DND-41 (cell line): ENCODE measurements around the gene FOSB.

ENCODE experiments used
- ATAC-seq: fragments of 200-7000 bp; cut with Tn5 transposase; 3 replicates; pipeline ENCODE4 v1.9.1; 2021; ENCODE audit warnings: low read depth; ENCODE audit not compliant: insufficient read depth
- DNase-seq: peaks from one replicate; pipeline ENCODE4 v3.0.0-alpha.2; 2020
- H2AFZ ChIP-seq: 2 replicates; pipeline ENCODE4 v1.6.0; 2012; ENCODE audit warnings: low read depth, low read length
- H3K27ac ChIP-seq: 2 replicates; pipeline ENCODE4 v1.5.1; 2012; ENCODE audit warnings: low read length, inconsistent platforms
- H3K27me3 ChIP-seq: fragments of 200-600 bp; sonication (generic); 2 replicates; pipeline ENCODE4 v1.6.0; 2012; ENCODE audit warnings: low read length, mild to moderate bottlenecking, inconsistent platforms; ENCODE audit not compliant: insufficient read depth, poor library complexity
- H3K36me3 ChIP-seq: 2 replicates; pipeline ENCODE4 v1.5.1; 2012; ENCODE audit warnings: low read length, inconsistent platforms; ENCODE audit not compliant: insufficient read depth
- H3K4me1 ChIP-seq: 2 replicates; pipeline ENCODE4 v1.5.1; 2012; ENCODE audit warnings: mild to moderate bottlenecking, low read length; ENCODE audit not compliant: insufficient read depth
- H3K4me2 ChIP-seq: 2 replicates; pipeline ENCODE4 v1.6.0; 2012; ENCODE audit warnings: mild to moderate bottlenecking, moderate library complexity, low read length, inconsistent platforms; ENCODE audit not compliant: insufficient read depth
- H3K4me3 ChIP-seq, 2 experiments: fragments of 200-600 bp in 1 of 2; shearing (Covaris generic) in 1 of 2; 2 replicates each; pipeline ENCODE4 v1.5.1; 2012 to 2016; ENCODE audit warnings: inconsistent platforms in 2 of 2, low read length in 2 of 2, mild to moderate bottlenecking in 2 of 2, low read depth in 1 of 2, moderate library complexity in 1 of 2
- H3K79me2 ChIP-seq: 2 replicates; pipeline ENCODE4 v1.6.0; 2012; ENCODE audit warnings: low read length, inconsistent platforms; ENCODE audit not compliant: insufficient read depth
- H3K9ac ChIP-seq: 2 replicates; pipeline ENCODE4 v1.6.0; 2012; ENCODE audit warnings: low read depth, mild to moderate bottlenecking, inconsistent platforms, low read length, moderate library complexity
- H3K9me3 ChIP-seq: 2 replicates; pipeline ENCODE4 v1.5.1; 2012; ENCODE audit warnings: low read length, moderate library complexity, mild to moderate bottlenecking, inconsistent platforms; ENCODE audit not compliant: insufficient read depth, severe bottlenecking
- H4K20me1 ChIP-seq: 2 replicates; pipeline ENCODE4 v1.6.0; 2012; ENCODE audit warnings: low read length; ENCODE audit not compliant: insufficient read depth
- EZH2 ChIP-seq: IDR thresholded peaks from 3 replicates; pipeline ENCODE4 v1.6.1; 2012; ENCODE audit warnings: borderline replicate concordance, low read depth, mild to moderate bottlenecking, moderate library complexity, low read length, inconsistent platforms; ENCODE audit not compliant: severe bottlenecking
- TF ChIP-seq, protein P1 (sequence below): IDR thresholded peaks from 2 replicates; pipeline ENCODE4 v1.5.1; 2012; ENCODE audit warnings: borderline replicate concordance, low read length, moderate library complexity, mild to moderate bottlenecking; ENCODE audit not compliant: poor library complexity, severe bottlenecking; ENCODE audit errors: extremely low read depth

Gene FOSB

DNA sequence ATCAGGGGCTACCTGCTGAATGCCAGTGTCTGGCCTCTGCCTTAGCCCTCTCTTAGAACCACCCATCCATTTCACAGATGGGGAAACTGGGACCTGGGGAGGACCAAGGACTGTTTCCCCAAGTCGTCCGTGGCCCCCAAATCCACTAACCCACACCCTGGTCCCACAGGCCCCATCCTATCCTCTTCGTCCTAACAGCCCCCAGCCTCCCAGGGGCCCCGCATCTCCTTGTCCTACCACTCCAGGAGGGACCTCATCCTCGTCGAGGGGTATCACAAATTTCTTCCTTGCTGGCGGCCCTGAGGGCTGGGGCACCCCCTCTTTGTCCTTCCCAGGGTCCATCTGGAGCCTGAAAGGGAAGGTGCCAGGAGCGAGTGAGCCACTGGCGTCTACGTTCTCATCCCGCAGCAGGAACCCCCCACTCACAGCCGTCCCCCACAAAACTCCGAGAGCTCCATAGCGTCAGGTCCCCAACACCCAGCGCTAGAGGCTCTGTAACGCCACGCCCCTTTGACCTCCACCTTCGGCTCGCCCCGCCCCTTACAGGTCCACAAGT is 44.7 kb upstream of the FOSB start:
- DNase-seq: no peak
- peaks cover 20% of the 10 kb centered on the region for H3K36me3 ChIP-seq
- peak overlapping the region; percentile 96 for H3K4me2 ChIP-seq
- no peak for TF ChIP-seq EZH2
- TF ChIP-seq, protein P1, sequence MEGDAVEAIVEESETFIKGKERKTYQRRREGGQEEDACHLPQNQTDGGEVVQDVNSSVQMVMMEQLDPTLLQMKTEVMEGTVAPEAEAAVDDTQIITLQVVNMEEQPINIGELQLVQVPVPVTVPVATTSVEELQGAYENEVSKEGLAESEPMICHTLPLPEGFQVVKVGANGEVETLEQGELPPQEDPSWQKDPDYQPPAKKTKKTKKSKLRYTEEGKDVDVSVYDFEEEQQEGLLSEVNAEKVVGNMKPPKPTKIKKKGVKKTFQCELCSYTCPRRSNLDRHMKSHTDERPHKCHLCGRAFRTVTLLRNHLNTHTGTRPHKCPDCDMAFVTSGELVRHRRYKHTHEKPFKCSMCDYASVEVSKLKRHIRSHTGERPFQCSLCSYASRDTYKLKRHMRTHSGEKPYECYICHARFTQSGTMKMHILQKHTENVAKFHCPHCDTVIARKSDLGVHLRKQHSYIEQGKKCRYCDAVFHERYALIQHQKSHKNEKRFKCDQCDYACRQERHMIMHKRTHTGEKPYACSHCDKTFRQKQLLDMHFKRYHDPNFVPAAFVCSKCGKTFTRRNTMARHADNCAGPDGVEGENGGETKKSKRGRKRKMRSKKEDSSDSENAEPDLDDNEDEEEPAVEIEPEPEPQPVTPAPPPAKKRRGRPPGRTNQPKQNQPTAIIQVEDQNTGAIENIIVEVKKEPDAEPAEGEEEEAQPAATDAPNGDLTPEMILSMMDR: no peak
- H3K9me3 ChIP-seq: no peaks in the 10 kb centered on the region
- H3K9ac ChIP-seq: peak overlapping the region; percentile 66
- H3K4me3 ChIP-seq: peak overlapping the region; percentile 70 to 76
- H4K20me1 ChIP-seq: peaks cover 3% of the 10 kb centered on the region; the same call in 1 of the 2 replicates
- H3K4me1 ChIP-seq: peaks cover 43% of the 10 kb centered on the region
- H3K27ac ChIP-seq: peak overlapping the region; percentile 64
- no peak; the same call in 2 of the 3 replicates for ATAC-seq
- no peaks in the 10 kb centered on the region for H3K27me3 ChIP-seq
- H2AFZ ChIP-seq: peak overlapping the region; percentile 89
- H3K79me2 ChIP-seq: peaks cover 11% of the 10 kb centered on the region

DNA sequence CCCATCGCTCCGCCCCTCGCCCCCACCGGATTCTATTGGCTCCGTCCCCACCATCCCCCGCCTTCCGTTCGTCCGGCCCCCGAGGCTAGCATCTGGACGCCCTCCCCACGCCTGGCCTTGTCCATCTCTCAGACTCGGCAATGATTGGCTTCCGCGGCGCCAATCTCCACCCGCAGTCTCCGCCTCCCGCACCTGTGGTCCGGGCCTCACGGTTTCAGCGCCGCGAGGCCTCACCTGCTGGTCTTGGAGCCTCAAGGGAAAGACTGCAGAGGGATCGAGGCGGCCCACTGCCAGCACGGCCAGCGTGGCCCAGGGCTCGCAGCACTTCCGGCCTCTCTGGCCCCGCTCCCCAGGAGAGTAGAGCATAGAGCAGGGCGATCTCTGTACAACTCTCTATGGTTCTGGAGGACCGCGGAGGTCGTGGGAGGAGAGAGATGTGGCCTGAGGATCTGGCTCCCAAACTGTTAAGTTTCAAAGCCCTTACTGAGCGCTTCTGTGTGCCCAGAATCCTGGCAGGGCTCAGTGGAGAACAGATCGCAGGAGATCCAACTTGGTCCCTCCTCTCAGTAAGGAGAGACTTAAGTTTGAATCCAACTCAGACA is 44.1 kb upstream of the FOSB start, which contains the start of gene ERCC1:
Gene ERCC1 (minus strand): TSS at position 329 of the 602 bp plus-strand sequence. CDS start 543 bp downstream, outside the sequence.
- peaks cover 11% of the 10 kb centered on the region for H3K79me2 ChIP-seq
- peak within 1 kb of the TSS; percentile 96 for H3K4me2 ChIP-seq
- peak within 1 kb of the TSS; percentile 89 for H2AFZ ChIP-seq
- peak within 1 kb of the TSS; percentile 64 for H3K27ac ChIP-seq
- ATAC-seq (peak; percentile 89), DNase-seq (peak; percentile 77)
- peak within 1 kb of the TSS; percentile 70 to 76 for H3K4me3 ChIP-seq
- peaks cover 40% of the 10 kb centered on the region for H3K4me1 ChIP-seq
- H3K36me3 ChIP-seq: peaks cover 18% of the 10 kb centered on the region
- no peak for TF ChIP-seq EZH2
- TF ChIP-seq, protein P1: no peak
- H3K9ac ChIP-seq: peak within 1 kb of the TSS; percentile 66
- H3K9me3 ChIP-seq: no peaks in the 10 kb centered on the region
- peaks cover 3% of the 10 kb centered on the region; the same call in 1 of the 2 replicates for H4K20me1 ChIP-seq
- H3K27me3 ChIP-seq: peaks cover under 1% of the 10 kb centered on the region

DNA sequence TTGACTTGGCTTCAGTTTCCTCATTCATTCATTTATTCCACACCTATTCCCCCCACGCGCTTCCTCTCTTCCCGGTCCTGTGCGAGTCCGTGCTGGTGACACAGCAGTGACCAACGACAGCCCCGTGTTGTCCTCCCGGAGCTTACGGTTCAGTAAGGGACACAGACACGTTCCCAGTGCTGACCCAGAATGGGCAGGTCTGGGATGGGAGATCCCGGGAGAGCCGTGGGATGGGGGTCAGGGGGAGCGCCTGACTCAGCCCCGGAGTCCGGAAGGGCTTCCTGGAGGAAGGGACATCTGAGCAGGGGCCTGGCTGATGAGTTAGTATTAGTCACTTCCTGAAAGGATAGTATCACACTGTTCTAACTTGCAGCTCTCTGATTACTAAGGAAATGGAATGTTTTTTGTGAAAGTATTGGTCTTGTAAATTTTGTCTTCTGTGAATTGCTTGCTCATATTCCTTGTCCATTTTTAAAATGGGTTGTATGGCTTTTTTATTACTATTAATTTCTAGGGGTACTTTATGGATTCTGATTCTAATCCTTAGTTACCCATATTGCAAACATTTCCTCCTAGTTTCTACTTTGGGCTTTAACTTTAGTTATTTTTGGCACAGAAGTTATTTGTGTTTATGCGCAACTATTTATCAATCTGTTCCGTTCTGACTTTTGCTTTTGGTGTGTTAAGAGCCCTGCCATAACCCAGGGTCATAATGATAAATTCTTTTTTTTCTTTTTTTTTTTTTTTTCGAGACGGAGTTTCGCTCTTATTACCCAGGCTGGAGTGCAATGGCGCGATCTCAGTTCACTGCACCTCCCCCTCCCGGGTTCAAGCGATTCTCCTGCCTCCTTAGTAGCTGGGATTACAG is 43.4 kb upstream of the FOSB start:
- no peak for ATAC-seq
- Histone ChIP-seq H3K4me2 (peak overlapping the region; percentile 96), H3K4me3 (peak overlapping the region in 1 of 2 experiments; percentile 76; a peak in 3 of 4 replicates), H3K9ac (peak overlapping the region; percentile 66), H3K27me3 (peaks cover 8% of the 10 kb centered on the region), H3K9me3 (no peaks in the 10 kb centered on the region), H3K36me3 (peaks cover 11% of the 10 kb centered on the region), H3K4me1 (peaks cover 32% of the 10 kb centered on the region), H2AFZ (peak overlapping the region; percentile 89), H3K27ac (peak overlapping the region; percentile 64), H4K20me1 (no peaks in the 10 kb centered on the region), H3K79me2 (peaks cover 11% of the 10 kb centered on the region)
- DNase-seq: no peak
- TF ChIP-seq, protein P1: no peak
- TF ChIP-seq EZH2: no peak
